ENCODE data around the gene EEF1A2.

GRCh38 chr20:63456429-63457284, 42.2 kb downstream of the EEF1A2 start:
- TF ChIP-seq POLR2A (IDR thresholded peaks at IDR 0.05; ENCODE audit: low read length), result no peak
- TF ChIP-seq GATA1 (IDR thresholded peaks at IDR 0.05; ENCODE audit: low read depth, low read length), result no peak

Measured in erythroblast (primary cell).